Endothelial cell (in vitro differentiated cells): ENCODE data around the gene ANKS1A. TPM values are rescaled to one million over a fixed set of nuclear protein-coding genes. Genes with fewer than 3 reads are reported as not detected.

Experiments
- DNase-seq: peaks from one replicate; pipeline ENCODE4 v3.0.0; 2021; ENCODE audit warnings: low spot score
- H3K27ac Mint-ChIP-seq: one replicate; pipeline ENCODE4 v1.8.0; 2021; ENCODE audit warnings: mixed read lengths, inconsistent platforms; ENCODE audit not compliant: unreplicated experiment
- H3K27me3 Mint-ChIP-seq: one replicate; pipeline ENCODE4 v1.8.0; 2021; ENCODE audit warnings: mild to moderate bottlenecking, moderate library complexity, mixed read lengths, inconsistent platforms; ENCODE audit not compliant: unreplicated experiment
- H3K36me3 Mint-ChIP-seq: one replicate; pipeline ENCODE4 v1.8.0; 2021; ENCODE audit warnings: mild to moderate bottlenecking, low read depth, mixed read lengths, inconsistent platforms; ENCODE audit not compliant: unreplicated experiment
- H3K4me1 Mint-ChIP-seq: one replicate; pipeline ENCODE4 v1.8.0; 2021; ENCODE audit warnings: mild to moderate bottlenecking, mixed read lengths, inconsistent platforms; ENCODE audit not compliant: unreplicated experiment
- H3K4me3 Mint-ChIP-seq: one replicate; pipeline ENCODE4 v1.8.0; 2021; ENCODE audit warnings: mild to moderate bottlenecking, mixed read lengths, inconsistent platforms; ENCODE audit not compliant: unreplicated experiment
- H3K9me3 Mint-ChIP-seq: one replicate; pipeline ENCODE4 v1.8.0; 2021; ENCODE audit warnings: mixed read lengths, inconsistent platforms; ENCODE audit not compliant: unreplicated experiment
- total RNA-seq: library from RNA; stranded (reverse); fragmentation: NEBNext Ultra II Directional; extraction: Animal tissue kit (Norgen Biotek cat#: 25700); gene quantifications from one replicate; pipeline ENCODE4 v1.2.1, GENCODE V29; 2021; ENCODE audit not compliant: unreplicated experiment
- TF ChIP-seq, protein P1 (sequence below): fragments of 200-600 bp; sonication (generic); IDR thresholded peaks from one replicate; pipeline ENCODE4 v1.5.0; 2021; ENCODE audit warnings: antibody characterized with exemption; ENCODE audit not compliant: unreplicated experiment

The ANKS1A gene
- total RNA-seq, 1 donor from 2014 or later = 20.1 TPM

DNA sequence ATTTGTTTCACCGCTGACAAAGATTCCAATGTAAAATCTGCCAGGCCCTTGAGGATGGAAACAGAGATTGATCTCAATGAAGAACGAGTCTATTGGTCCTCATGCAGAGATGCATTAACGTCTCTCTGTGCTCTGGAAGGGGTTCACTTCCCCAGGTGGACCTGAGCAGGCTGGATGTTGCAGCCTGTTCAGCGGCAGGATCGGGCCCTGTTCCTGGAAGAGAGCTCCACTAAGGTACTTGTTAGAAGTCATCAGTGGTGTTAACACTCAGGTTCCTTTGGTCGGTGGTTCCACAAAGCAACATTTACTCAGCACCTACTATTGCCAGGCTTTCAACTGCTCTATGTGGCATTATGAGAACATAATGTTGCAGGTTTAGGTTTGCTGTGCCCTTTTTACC is 144.6 kb downstream of the ANKS1A start:
- Mint-ChIP-seq H3K27ac (no peak overlapping the region), H3K36me3 (no peaks in the 10 kb centered on the region), H3K4me1 (peaks cover 20% of the 10 kb centered on the region), H3K4me3 (no peak overlapping the region), H3K27me3 (peaks cover 2% of the 10 kb centered on the region), H3K9me3 (no peaks in the 10 kb centered on the region)
- no peak for DNase-seq
- TF ChIP-seq, protein P1, sequence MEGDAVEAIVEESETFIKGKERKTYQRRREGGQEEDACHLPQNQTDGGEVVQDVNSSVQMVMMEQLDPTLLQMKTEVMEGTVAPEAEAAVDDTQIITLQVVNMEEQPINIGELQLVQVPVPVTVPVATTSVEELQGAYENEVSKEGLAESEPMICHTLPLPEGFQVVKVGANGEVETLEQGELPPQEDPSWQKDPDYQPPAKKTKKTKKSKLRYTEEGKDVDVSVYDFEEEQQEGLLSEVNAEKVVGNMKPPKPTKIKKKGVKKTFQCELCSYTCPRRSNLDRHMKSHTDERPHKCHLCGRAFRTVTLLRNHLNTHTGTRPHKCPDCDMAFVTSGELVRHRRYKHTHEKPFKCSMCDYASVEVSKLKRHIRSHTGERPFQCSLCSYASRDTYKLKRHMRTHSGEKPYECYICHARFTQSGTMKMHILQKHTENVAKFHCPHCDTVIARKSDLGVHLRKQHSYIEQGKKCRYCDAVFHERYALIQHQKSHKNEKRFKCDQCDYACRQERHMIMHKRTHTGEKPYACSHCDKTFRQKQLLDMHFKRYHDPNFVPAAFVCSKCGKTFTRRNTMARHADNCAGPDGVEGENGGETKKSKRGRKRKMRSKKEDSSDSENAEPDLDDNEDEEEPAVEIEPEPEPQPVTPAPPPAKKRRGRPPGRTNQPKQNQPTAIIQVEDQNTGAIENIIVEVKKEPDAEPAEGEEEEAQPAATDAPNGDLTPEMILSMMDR = no peak

DNA sequence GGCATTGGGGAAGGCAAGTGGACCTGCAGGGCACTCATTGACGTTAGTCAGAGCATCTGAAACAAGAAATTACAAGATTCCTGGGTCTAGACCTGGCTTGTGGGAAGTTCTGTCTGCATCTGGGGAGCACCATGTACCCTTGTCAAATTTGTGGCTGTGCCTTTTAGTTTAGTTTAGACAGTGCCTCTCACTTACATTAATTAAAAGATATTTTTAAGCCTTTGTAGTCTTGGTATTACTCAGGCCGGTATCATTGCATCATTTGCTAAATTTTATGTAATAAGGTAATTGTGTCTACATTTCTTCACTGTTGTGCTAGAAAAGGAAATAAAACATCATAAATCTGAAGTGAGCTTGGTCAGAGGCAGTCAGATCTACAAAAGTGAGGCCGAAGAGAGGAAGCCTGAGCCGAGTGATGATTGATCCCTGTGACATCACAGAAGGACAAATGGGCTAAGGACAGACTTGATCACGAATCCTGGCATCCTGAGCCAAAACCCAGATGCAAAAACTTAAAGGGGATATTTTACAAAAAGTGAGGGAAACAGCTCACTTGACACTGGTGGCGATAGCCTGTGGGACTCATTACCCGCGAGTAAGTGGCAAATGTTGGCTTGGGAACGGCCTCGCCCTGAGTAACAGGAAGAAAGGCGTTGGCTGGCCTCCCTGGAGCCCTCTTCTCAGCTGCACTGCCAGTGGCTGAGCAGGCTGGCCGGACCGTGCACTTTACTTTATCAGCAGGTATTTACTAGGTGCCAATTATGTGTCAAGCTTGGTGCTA is 145.5 kb downstream of the ANKS1A start:
- Mint-ChIP-seq H3K4me1 (peaks cover 20% of the 10 kb centered on the region), H3K4me3 (no peak overlapping the region), H3K27me3 (peaks cover 2% of the 10 kb centered on the region), H3K36me3 (peaks cover 3% of the 10 kb centered on the region), H3K27ac (no peak overlapping the region), H3K9me3 (no peaks in the 10 kb centered on the region)
- no peak for DNase-seq
- TF ChIP-seq, protein P1 = no peak

DNA sequence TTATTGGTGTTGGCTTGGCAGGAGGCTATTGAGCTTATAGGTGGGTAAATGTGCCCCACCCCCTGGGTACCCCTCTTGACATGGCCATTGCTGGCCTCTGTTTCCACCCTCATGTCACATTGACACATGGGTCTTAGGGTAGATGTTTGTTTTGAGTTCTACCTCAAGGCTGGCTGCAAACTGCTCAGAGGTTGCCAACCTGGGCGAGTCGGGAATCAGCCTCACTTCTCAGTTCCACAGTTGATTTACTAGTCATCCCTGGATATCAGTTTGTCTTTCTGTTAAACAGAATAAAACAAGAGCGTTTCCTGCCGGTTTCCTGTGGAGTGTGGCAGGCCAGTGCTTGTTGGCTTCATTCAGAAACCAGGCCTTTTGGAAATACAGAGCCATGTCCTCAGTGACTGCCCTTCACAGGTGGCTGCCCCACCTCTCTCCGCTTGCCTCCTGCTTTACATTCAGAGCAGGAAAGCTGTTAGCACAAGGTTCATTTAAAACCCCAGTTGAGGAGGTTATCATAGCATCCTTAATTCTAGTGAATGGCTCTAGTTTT is 146.5 kb downstream of the ANKS1A start:
- no peaks in the 10 kb centered on the region for H3K9me3 Mint-ChIP-seq
- DNase-seq = no peak
- no peak overlapping the region for H3K4me3 Mint-ChIP-seq
- peak overlapping the region; percentile 70 for H3K27ac Mint-ChIP-seq
- TF ChIP-seq, protein P1 = no peak
- H3K27me3 Mint-ChIP-seq = peaks cover 2% of the 10 kb centered on the region
- peaks cover 20% of the 10 kb centered on the region for H3K4me1 Mint-ChIP-seq
- peaks cover 3% of the 10 kb centered on the region for H3K36me3 Mint-ChIP-seq

DNA sequence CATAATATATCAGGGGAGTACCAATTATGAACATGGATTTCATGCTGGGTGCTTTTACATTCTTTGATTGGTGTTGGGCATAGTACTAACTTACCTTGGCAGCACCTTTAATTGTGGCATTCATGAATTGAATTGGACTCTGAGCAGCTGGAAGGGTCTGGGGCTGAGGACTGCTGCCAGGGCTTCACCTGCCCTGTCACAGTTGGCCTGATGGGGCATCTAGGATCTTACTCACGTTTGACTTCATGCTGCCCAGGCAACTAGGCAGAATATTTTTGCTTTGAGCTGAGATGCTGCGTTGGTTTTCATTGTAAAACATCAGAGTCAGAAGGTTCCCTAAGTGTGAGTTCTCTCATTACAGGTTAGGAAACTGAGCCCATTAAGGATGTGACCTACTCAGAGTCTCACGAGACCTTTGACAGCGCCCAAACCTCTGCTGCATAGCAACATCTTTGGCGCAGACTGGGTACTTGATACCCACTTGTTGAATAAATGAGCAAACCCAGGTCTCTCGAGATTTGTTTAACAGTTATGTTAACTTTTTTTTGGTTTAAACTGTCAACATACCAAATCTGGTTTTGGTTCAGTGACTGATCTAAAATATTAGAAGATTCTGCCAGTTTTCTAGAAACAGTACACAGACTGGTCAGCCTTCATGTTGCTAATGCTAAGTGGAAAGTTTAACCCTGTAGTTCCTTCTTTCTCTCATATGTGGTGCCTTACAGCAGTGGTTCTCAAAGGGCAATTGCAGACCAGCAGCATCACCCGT is 147.2 kb downstream of the ANKS1A start:
- Mint-ChIP-seq H3K27me3 (peaks cover 2% of the 10 kb centered on the region), H3K4me1 (peaks cover 20% of the 10 kb centered on the region), H3K9me3 (no peaks in the 10 kb centered on the region), H3K27ac (no peak overlapping the region), H3K36me3 (peaks cover 3% of the 10 kb centered on the region), H3K4me3 (no peak overlapping the region)
- TF ChIP-seq, protein P1 = no peak
- no peak for DNase-seq
